HEK293 (cell line): ENCODE results near the gene P2RY11.

Source experiments
- CTCF ChIP-seq: fragments of 450-650 bp; formaldehyde crosslinking; IDR thresholded peaks from 2 replicates; pipeline ENCODE4 v1.5.1; 2016; ENCODE audit warnings: missing biosample characterization, missing genetic modification characterization
- GLI4 ChIP-seq: fragments of 450-650 bp; formaldehyde crosslinking; IDR thresholded peaks from 2 replicates; pipeline ENCODE4 v1.5.1; 2016; ENCODE audit warnings: missing biosample characterization, missing genetic modification characterization
- INSM2 ChIP-seq: fragments of 450-650 bp; formaldehyde crosslinking; IDR thresholded peaks from 2 replicates; pipeline ENCODE4 v1.5.1; 2016; ENCODE audit warnings: missing biosample characterization, missing genetic modification characterization
- PRDM6 ChIP-seq: fragments of 450-650 bp; formaldehyde crosslinking; IDR thresholded peaks from 2 replicates; pipeline ENCODE4 v1.5.1; 2017; ENCODE audit warnings: missing biosample characterization, missing genetic modification characterization
- ZNF596 ChIP-seq: fragments of 450-650 bp; IDR thresholded peaks from 2 replicates; pipeline ENCODE4 v1.5.0; 2018; ENCODE audit warnings: missing biosample characterization, mild to moderate bottlenecking, missing genetic modification characterization, moderate library complexity
- ZNF639 ChIP-seq: fragments of 450-650 bp; formaldehyde crosslinking; IDR thresholded peaks from 2 replicates; pipeline ENCODE4 v1.5.1; 2016; ENCODE audit warnings: missing biosample characterization, missing genetic modification characterization
- ZNF747 ChIP-seq: fragments of 450-650 bp; formaldehyde crosslinking; IDR thresholded peaks from 2 replicates; pipeline ENCODE4 v1.5.1; 2016; ENCODE audit warnings: missing biosample characterization, missing genetic modification characterization

GRCh38 chr19:10111405-10111811 lies at the start of gene P2RY11:
- TF ChIP-seq ZNF747 (no peak), INSM2 (tag by site-specific recombination) (no peak), ZNF639 (tag by site-specific recombination) (no peak), GLI4 (no peak), PRDM6 (tag by site-specific recombination) (no peak), CTCF (tag by site-specific recombination) (no peak), ZNF596 (tag by site-specific recombination) (no peak)
